Activated CD4-positive, CD25-positive, alpha-beta regulatory T cell (primary cell): ENCODE measurements around the gene NUDT8.
"Not testable (repeated sequence)": the region's sequence is repeated elsewhere in the genome, so short reads cannot be mapped to it uniquely, and the experiment has no call there.

Source experiments
- DNase-seq, 4 experiments: peaks; one replicate each; lab custom pipeline; 2025; lab: John Stamatoyannopoulos, UW

The NUDT8 gene

GRCh38 chr11:67593565-67593905, 36.2 kb downstream of the NUDT8 start:
- DNase-seq = no peak

GRCh38 chr11:67592880-67593564, 36.7 kb downstream of the NUDT8 start:
- no peak for DNase-seq

GRCh38 chr11:67588899-67589415, 40.8 kb downstream of the NUDT8 start:
- not testable (repeated sequence) for DNase-seq

GRCh38 chr11:67588136-67588503, 41.6 kb downstream of the NUDT8 start:
- no peak for DNase-seq

GRCh38 chr11:67586568-67587250, 43.0 kb downstream of the NUDT8 start:
- no peak for DNase-seq

DNA sequence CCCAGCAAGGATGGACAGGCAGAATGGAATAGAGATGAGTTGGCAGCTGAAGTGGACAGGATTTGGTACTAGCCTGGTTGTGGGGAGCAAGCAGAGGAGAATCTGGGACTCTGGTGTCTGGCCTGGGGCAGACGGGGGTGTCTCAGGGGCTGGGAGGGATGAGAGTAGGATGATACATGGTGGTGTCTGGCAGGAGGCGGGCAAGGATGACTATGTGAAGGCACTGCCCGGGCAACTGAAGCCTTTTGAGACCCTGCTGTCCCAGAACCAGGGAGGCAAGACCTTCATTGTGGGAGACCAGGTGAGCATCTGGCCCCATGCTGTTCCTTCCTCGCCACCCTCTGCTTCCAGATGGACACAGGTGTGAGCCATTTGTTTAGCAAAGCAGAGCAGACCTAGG, 43.8 kb downstream of the NUDT8 start:
- DNase-seq = no peak

DNA sequence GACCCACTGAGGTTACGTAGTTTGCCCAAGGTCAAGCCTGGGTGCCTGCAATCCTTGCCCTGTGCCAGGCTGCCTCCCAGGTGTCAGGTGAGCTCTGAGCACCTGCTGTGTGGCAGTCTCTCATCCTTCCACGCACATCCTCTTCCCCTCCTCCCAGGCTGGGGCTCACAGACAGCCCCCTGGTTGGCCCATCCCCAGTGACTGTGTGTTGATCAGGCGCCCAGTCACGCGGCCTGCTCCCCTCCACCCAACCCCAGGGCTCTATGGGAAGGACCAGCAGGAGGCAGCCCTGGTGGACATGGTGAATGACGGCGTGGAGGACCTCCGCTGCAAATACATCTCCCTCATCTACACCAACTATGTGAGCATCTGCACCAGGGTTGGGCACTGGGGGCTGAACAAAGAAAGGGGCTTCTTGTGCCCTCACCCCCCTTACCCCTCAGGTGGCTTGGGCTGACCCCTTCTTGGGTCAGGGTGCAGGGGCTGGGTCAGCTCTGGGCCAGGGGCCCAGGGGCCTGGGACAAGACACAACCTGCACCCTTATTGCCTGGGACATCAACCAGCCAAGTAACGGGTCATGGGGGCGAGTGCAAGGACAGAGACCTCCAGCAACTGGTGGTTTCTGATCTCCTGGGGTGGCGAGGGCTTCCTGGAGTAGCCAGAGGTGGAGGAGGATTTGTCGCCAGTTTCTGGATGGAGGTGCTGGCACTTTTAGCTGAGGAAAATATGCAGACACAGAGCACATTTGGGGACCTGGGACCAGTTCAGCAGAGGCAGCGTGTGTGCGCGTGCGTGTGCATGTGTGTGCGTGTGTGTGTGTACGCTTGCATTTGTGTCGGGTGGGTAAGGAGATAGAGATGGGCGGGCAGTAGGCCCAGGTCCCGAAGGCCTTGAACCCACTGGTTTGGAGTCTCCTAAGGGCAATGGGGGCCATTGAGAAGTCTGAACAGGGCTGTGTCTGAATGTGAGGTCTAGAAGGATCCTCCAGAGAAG, 44.6 kb downstream of the NUDT8 start:
- DNase-seq = no peak

GRCh38 chr11:67584205-67584880, 45.4 kb downstream of the NUDT8 start:
- no peak for DNase-seq

DNA sequence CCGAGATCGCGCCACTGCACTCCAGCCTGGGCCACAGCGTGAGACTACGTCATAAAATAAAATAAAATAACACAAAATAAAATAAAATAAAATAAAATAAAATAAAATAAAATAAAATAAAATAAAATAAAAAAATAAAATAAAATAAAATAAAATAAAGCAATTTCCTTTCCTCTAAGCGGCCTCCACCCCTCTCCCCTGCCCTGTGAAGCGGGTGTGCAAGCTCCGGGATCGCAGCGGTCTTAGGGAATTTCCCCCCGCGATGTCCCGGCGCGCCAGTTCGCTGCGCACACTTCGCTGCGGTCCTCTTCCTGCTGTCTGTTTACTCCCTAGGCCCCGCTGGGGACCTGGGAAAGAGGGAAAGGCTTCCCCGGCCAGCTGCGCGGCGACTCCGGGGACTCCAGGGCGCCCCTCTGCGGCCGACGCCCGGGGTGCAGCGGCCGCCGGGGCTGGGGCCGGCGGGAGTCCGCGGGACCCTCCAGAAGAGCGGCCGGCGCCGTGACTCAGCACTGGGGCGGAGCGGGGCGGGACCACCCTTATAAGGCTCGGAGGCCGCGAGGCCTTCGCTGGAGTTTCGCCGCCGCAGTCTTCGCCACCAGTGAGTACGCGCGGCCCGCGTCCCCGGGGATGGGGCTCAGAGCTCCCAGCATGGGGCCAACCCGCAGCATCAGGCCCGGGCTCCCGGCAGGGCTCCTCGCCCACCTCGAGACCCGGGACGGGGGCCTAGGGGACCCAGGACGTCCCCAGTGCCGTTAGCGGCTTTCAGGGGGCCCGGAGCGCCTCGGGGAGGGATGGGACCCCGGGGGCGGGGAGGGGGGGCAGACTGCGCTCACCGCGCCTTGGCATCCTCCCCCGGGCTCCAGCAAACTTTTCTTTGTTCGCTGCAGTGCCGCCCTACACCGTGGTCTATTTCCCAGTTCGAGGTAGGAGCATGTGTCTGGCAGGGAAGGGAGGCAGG, 46.2 kb downstream of the NUDT8 start, which contains the start of gene GSTP1:
Gene GSTP1, plus strand, starts transcription at position 566 of the 958 bp plus-strand sequence. Its CDS starts 32 bp downstream, at position 598.
- peak; percentile 58 to 64 (median 62) for DNase-seq

DNA sequence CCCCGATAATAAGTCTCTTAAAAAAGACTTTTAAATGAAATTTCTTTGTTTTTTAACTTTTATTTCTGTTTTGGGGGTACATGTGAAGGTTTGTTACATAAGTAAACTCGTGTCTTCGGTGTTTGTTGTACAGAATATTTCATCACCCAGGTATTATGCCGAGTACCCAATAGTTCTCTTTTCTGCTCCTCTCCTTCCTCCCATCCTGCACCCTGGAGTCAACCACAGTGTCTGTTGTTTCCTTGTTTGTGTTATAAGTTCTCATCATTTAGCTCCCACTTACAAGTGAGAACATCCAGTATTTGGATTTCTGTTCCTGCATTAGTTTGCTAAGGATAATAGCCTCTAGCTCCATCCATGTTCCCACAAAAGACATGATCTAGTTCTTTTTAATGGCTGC, 47.7 kb downstream of the NUDT8 start:
- DNase-seq = no peak

DNA sequence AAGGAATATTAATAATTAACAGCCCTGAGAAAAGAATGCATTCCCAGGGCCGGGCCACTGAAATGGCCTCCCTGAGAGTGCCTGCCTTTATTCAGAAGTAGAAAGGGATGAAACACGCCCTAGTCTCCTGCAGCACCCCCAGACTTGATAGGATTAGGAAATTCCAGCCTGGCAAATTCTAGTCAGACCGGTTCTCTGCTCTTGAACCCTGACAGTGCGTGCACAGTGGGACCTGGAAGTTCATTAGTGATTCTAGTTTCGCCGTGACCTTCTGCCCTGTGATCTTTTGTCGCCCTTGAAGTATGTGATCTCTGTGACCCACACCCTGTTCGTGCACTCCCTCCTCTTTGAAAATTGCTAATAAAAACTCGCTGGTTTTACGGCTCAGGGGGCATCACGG, 48.3 kb downstream of the NUDT8 start:
- DNase-seq = no peak

DNA sequence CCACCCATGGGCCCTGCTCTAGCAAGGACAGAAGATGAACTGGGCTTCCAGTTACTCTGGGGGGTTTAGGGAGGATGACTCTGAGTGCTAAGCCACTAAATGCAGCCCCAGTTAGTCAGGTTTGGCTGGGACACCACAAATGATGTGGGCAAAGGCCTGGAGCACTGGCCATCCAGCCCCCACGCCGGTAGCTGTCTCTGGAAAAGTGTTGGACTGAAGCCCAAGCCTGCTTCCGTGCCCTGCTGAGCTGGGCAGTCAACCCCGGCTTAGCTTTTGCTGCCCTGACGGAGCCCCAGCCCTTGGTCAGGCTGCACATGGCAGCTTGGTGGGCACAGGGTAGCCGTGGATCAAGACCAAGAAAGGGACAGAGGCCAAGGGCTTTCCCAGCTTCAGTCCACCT, 51.8 kb downstream of the NUDT8 start:
- no peak for DNase-seq
